Cardiac fibroblast (primary cell): ENCODE measurements around the gene PRSS16.

Experiments
- DNase-seq, 2 donors: peaks; one replicate each; pipeline versions ENCODE4 v3.0.0 to v3.0.0-alpha.2; 2010; ENCODE audit warnings: low read depth in 2 of 2
- H3K4me3 ChIP-seq, 2 donors: replicated peaks in 1 of 2; 1 replicate in 1 of 2; 2 replicates in 1 of 2; pipeline ENCODE4 v1.5.1; 2011; ENCODE audit warnings: low read depth in 2 of 2, low read length in 2 of 2, mild to moderate bottlenecking in 2 of 2, moderate library complexity in 1 of 2
- CTCF ChIP-seq: IDR thresholded peaks from one replicate; pipeline ENCODE4 v1.5.1; 2011; ENCODE audit warnings: low read depth, mild to moderate bottlenecking, low read length, inconsistent platforms

Gene PRSS16

GRCh38 chr6:27303613-27304272 is 56.2 kb downstream of the PRSS16 start:
- peak in 1 of 2 donors; percentile 54 for DNase-seq
- TF ChIP-seq CTCF = no peak

More at GRCh38 chr6:27303613-27304272, 56.2 kb downstream of the PRSS16 start:
- no peak overlapping the region for H3K4me3 ChIP-seq
